PC-3 (cell line): ENCODE results near the gene PXDC1. TPM values are rescaled to one million over a fixed set of nuclear protein-coding genes. Genes with fewer than 3 reads are reported as not detected.

Experiments used
- ATAC-seq: fragments of 200-7000 bp; cut with Tn5 transposase; 2 replicates; pipeline ENCODE4 v1.9.1; 2020; ENCODE audit warnings: mild to moderate bottlenecking, moderate library complexity
- BruUV-seq: library from RNA; stranded (reverse); fragments of 400-500 nt; replicated peaks from 2 replicates; lab custom pipeline; 2021; lab: Mats Ljungman, UMichigan
- CTCF ChIA-PET: fragments of 300-600 bp; sonication (Branson Sonifier 250); formaldehyde crosslinking; loops from one replicate; lab custom pipeline; 2022; ENCODE audit warnings: antibody characterized with exemption; lab: Charles Lee
- POLR2A ChIA-PET: fragments of 300-600 bp; sonication (Branson Sonifier 250); formaldehyde crosslinking; loops from one replicate; lab custom pipeline; 2022; ENCODE audit warnings: antibody characterized with exemption; ENCODE audit not compliant: unreplicated experiment; lab: Charles Lee
- DNase-seq: peaks from one replicate; pipeline ENCODE4 v3.0.0-alpha.2; 2015
- H2AFZ ChIP-seq: fragments of 300-600 bp; sonication (generic); 2 replicates; pipeline ENCODE4 v1.6.0; 2016; ENCODE audit warnings: antibody characterized with exemption, low read length
- H3F3A ChIP-seq: fragments of 300-600 bp; sonication (generic); one replicate; pipeline ENCODE4 v1.6.0; 2017; ENCODE audit warnings: antibody characterized with exemption, low read length, control low read depth, mild to moderate bottlenecking; ENCODE audit not compliant: unreplicated experiment
- H3K27ac ChIP-seq: fragments of 300-600 bp; sonication (generic); 2 replicates; pipeline ENCODE4 v1.5.1; 2016; ENCODE audit warnings: mild to moderate bottlenecking, low read length
- H3K27me3 ChIP-seq: fragments of 300-600 bp; sonication (generic); 2 replicates; pipeline ENCODE4 v1.6.1; 2016; ENCODE audit warnings: low read length, mixed read lengths
- H3K36me3 ChIP-seq: fragments of 300-600 bp; sonication (generic); 2 replicates; pipeline ENCODE4 v1.6.1; 2016; ENCODE audit warnings: low read depth, mixed run types, low read length, mixed read lengths
- H3K4me1 ChIP-seq: fragments of 300-600 bp; sonication (generic); 2 replicates; pipeline ENCODE4 v1.5.1; 2016; ENCODE audit warnings: low read length; ENCODE audit not compliant: insufficient read depth
- H3K4me2 ChIP-seq: fragments of 300-600 bp; sonication (generic); 2 replicates; pipeline ENCODE4 v1.6.0; 2016; ENCODE audit warnings: low read length
- H3K4me3 ChIP-seq: fragments of 300-600 bp; sonication (generic); 2 replicates; pipeline ENCODE4 v1.5.1; 2016; ENCODE audit warnings: mild to moderate bottlenecking, low read length, mixed read lengths
- H3K79me2 ChIP-seq: fragments of 300-600 bp; sonication (generic); 2 replicates; pipeline ENCODE4 v1.6.1; 2017; ENCODE audit warnings: low read length, mixed read lengths
- H3K9ac ChIP-seq: fragments of 300-600 bp; sonication (generic); 2 replicates; pipeline ENCODE4 v1.6.0; 2016; ENCODE audit warnings: mild to moderate bottlenecking, low read length
- H3K9me2 ChIP-seq: fragments of 300-600 bp; sonication (generic); replicated peaks from 2 replicates; pipeline ENCODE4 v1.6.1; 2016; ENCODE audit warnings: mixed run types, low read length, mixed read lengths
- H3K9me3 ChIP-seq: fragments of 300-600 bp; sonication (generic); 2 replicates; pipeline ENCODE4 v1.6.1; 2016; ENCODE audit warnings: low read length, mixed read lengths
- H4K20me1 ChIP-seq: fragments of 300-600 bp; sonication (generic); 2 replicates; pipeline ENCODE4 v1.6.1; 2016; ENCODE audit warnings: low read length, mixed read lengths
- EZH2 ChIP-seq: fragments of 300-600 bp; sonication (generic); IDR thresholded peaks from one replicate; pipeline ENCODE4 v1.6.1; 2017; ENCODE audit warnings: antibody characterized with exemption, mild to moderate bottlenecking, low read length; ENCODE audit not compliant: unreplicated experiment
- EZH2phosphoT487 ChIP-seq: fragments of 300-600 bp; sonication (generic); IDR thresholded peaks from 2 replicates; pipeline ENCODE4 v1.6.1; 2018; ENCODE audit warnings: mild to moderate bottlenecking, antibody characterized with exemption, low read length, borderline replicate concordance
- intact Hi-C: fragments of 100-400 bp; cut with micrococcal nuclease; formaldehyde crosslinking; loops from 2 replicates; pipeline ENCODE4 v1.9.0; 2023
- total RNA-seq: library from RNA; depleted of rRNA; stranded (reverse); fragments of >200 nt; gene quantifications from 2 replicates; pipeline ENCODE4 v1.2.3, GENCODE V29; 2014
- TF ChIP-seq, protein P1 (sequence below): fragments of 300-600 bp; sonication (generic); conservative IDR thresholded peaks from 2 replicates; pipeline ENCODE4 v1.5.1; 2017; ENCODE audit warnings: antibody characterized with exemption, low read depth, mild to moderate bottlenecking, low read length

The PXDC1 gene
- total RNA-seq, 1 experiment from 2014 or later: 46.2 TPM

DNA sequence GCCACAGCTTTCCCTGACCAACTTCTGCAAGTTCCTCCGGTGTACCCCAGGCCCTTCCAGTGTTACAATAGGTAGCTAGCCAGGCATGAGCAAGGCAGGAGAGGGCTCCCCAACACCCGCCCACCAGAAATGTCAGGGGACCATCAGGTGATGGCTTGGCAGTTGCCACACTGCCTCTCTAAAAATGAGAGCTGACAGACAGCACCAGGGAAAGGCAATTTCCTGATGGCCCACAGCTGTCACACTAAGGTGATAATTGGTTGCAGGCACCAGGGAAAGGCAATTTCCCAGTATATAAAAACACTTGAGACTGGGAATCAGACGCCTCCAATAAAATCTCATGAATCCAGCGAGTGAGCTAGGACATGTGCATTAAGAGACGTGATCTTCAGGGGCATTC lies 49.9 kb downstream of the PXDC1 start:
- no peak for TF ChIP-seq EZH2phosphoT487
- no peak for TF ChIP-seq EZH2
- Histone ChIP-seq H3K9ac (no peak overlapping the region), H4K20me1 (no peaks in the 10 kb centered on the region), H3K27me3 (no peaks in the 10 kb centered on the region), H3K9me2 (no peaks in the 10 kb centered on the region), H3K9me3 (no peaks in the 10 kb centered on the region), H3K4me1 (no peaks in the 10 kb centered on the region), H3K79me2 (no peaks in the 10 kb centered on the region), H3K27ac (no peak overlapping the region), H3K36me3 (no peaks in the 10 kb centered on the region), H2AFZ (no peak overlapping the region), H3F3A (no peaks in the 10 kb centered on the region), H3K4me2 (no peak overlapping the region), H3K4me3 (no peak overlapping the region)
- no peak for DNase-seq
- ChIA-PET CTCF (no interaction called here), POLR2A (no interaction called here)
- no TSS peak for BruUV-seq
- no peak for ATAC-seq
- intact Hi-C loops: no loop called here

GRCh38 chr6:3699231-3699630 lies 52.3 kb downstream of the PXDC1 start:
- Histone ChIP-seq H3K9me2 (no peaks in the 10 kb centered on the region), H3K36me3 (no peaks in the 10 kb centered on the region), H3F3A (no peaks in the 10 kb centered on the region), H3K79me2 (no peaks in the 10 kb centered on the region), H4K20me1 (no peaks in the 10 kb centered on the region), H3K4me2 (no peak overlapping the region), H3K9me3 (no peaks in the 10 kb centered on the region), H2AFZ (no peak overlapping the region), H3K27me3 (no peaks in the 10 kb centered on the region), H3K4me3 (no peak overlapping the region), H3K9ac (no peak overlapping the region), H3K4me1 (no peaks in the 10 kb centered on the region), H3K27ac (no peak overlapping the region)
- TF ChIP-seq, protein P1, sequence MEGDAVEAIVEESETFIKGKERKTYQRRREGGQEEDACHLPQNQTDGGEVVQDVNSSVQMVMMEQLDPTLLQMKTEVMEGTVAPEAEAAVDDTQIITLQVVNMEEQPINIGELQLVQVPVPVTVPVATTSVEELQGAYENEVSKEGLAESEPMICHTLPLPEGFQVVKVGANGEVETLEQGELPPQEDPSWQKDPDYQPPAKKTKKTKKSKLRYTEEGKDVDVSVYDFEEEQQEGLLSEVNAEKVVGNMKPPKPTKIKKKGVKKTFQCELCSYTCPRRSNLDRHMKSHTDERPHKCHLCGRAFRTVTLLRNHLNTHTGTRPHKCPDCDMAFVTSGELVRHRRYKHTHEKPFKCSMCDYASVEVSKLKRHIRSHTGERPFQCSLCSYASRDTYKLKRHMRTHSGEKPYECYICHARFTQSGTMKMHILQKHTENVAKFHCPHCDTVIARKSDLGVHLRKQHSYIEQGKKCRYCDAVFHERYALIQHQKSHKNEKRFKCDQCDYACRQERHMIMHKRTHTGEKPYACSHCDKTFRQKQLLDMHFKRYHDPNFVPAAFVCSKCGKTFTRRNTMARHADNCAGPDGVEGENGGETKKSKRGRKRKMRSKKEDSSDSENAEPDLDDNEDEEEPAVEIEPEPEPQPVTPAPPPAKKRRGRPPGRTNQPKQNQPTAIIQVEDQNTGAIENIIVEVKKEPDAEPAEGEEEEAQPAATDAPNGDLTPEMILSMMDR: no peak
- TF ChIP-seq EZH2 (no peak), EZH2phosphoT487 (no peak)
- DNase-seq (no peak), ATAC-seq (no peak)
- ChIA-PET CTCF (no interaction called here), POLR2A (no interaction called here)
- intact Hi-C loops: no loop called here
- no TSS peak for BruUV-seq

- BruUV-seq: no TSS peak
These were observed 53.5 kb downstream of the PXDC1 start for GRCh38 chr6:3698021-3698420.

More at GRCh38 chr6:3698021-3698420, 53.5 kb downstream of the PXDC1 start:
- H3K79me2 ChIP-seq: no peaks in the 10 kb centered on the region
- H3K9me3 ChIP-seq: no peaks in the 10 kb centered on the region
- H3K9me2 ChIP-seq: no peaks in the 10 kb centered on the region
- no peaks in the 10 kb centered on the region for H3K27me3 ChIP-seq
- ChIA-PET CTCF (no interaction called here), POLR2A (no interaction called here)
- TF ChIP-seq EZH2phosphoT487: no peak
- no peak for TF ChIP-seq EZH2
- TF ChIP-seq, protein P1: no peak
- no peaks in the 10 kb centered on the region for H3F3A ChIP-seq
- no peak for DNase-seq
- no peaks in the 10 kb centered on the region for H4K20me1 ChIP-seq
- H3K9ac ChIP-seq: no peak overlapping the region
- no peaks in the 10 kb centered on the region for H3K36me3 ChIP-seq
- ATAC-seq: no peak
- no peak overlapping the region for H2AFZ ChIP-seq
- H3K27ac ChIP-seq: no peak overlapping the region
- no peaks in the 10 kb centered on the region for H3K4me1 ChIP-seq
- H3K4me2 ChIP-seq: no peak overlapping the region
- no peak overlapping the region for H3K4me3 ChIP-seq
- intact Hi-C loops: no loop called here
